GM10266 (cell line): Measurements from ENCODE around the gene PTK7.

Experiments
- DNase-seq: peaks from one replicate; pipeline ENCODE4 v3.0.0; 2012; ENCODE audit errors: extremely low spot score
- CTCF ChIP-seq: IDR thresholded peaks from 2 replicates; pipeline ENCODE4 v1.5.1; 2012; ENCODE audit warnings: mild to moderate bottlenecking, low read depth; ENCODE audit not compliant: control insufficient read depth, insufficient read depth; ENCODE audit errors: missing control alignments

The PTK7 gene

GRCh38 chr6:43045371-43045930 lies 30.7 kb upstream of the PTK7 start:
- DNase-seq, result no peak
- TF ChIP-seq CTCF, result no peak

- no peak for TF ChIP-seq CTCF
- no peak for DNase-seq
These were observed 28.1 kb upstream of the PTK7 start for GRCh38 chr6:43047998-43048397.

- DNase-seq, result no peak
- no peak for TF ChIP-seq CTCF
These were observed 25.1 kb upstream of the PTK7 start for GRCh38 chr6:43050981-43051380.

GRCh38 chr6:43052225-43052841 lies 23.8 kb upstream of the PTK7 start:
- DNase-seq, result no peak
- no peak for TF ChIP-seq CTCF

GRCh38 chr6:43052842-43053544 lies 23.1 kb upstream of the PTK7 start:
- peak; percentile 36 for DNase-seq
- TF ChIP-seq CTCF, result no peak

GRCh38 chr6:43053545-43054205 lies 22.4 kb upstream of the PTK7 start, which contains the start of gene CUL7:
Gene CUL7 (minus strand): TSS chr6:43053851. CDS start chr6:43052788, 1,063 bp downstream.
- no peak for TF ChIP-seq CTCF
- DNase-seq, result peak; percentile 94
